ENCODE data around the gene IFIT1. TPM values are rescaled to one million over a fixed set of nuclear protein-coding genes. Genes with fewer than 3 reads are reported as not detected.

Gene IFIT1
- total and polyA plus RNA-seq, 9 of the 15 experiments (the other 6 are each of a cell fraction or from before 2014, with no cell fraction given): 0.03 to 0.40 (median 0.18) TPM

DNA sequence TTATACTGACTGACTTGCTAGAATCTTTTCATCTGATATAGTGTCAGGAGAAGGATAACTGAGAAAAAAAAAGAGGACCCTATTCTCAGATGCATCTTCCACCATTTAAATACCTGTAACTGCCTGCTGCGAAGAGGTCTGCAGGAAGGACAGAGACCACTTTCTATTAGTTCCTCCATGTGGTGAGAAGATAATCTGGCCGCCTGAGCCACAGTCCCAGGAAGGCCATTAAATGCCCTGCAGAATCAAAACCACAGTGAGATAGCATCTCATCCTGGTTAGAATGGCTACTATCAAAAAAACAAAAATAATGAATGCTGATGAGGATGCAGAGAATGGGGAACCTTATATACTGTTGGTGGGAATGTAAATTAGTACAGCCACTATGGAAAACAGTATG lies 34.4 kb upstream of the IFIT1 start (continued):
- TF ChIP-seq FUS (optimal IDR thresholded peaks at IDR 0.05; ENCODE audit: low read depth, low read length) (no peak), TSC22D4 (tag; IDR thresholded peaks at IDR 0.05) (no peak)

DNA sequence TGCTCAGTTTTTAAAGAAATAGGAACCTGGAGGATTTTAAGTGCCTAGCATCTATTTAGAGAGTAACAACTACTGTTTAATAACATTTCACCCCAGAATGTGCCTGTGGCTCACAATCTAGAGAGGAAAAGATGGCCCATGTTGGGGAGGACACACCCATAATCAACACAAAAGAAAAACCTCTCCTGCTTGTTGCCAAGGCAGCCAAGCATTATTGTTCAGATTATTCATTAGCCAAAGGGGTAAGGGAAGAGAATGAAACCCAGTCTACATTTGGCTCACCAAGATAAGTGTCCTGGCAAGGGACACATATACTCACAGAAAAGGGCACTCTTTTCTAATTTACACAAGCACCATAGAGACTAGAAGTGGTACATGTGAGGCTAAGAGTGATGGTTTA lies 32.3 kb upstream of the IFIT1 start:
- ATAC-seq (no peak), DNase-seq (ENCODE audit: extremely low read depth in 1 of 4, low spot score in 3 of 4) (no peak), FAIRE-seq (no peak)
- H3K79me2 ChIP-seq (ENCODE audit: control insufficient read depth, insufficient read depth, low read length): no peaks in the 10 kb centered on the region
- H3K9me1 ChIP-seq (ENCODE audit: control insufficient read depth, insufficient read depth, low read length): no peaks in the 10 kb centered on the region
- no peaks in the 10 kb centered on the region for H3K36me3 ChIP-seq (ENCODE audit: control insufficient read depth, insufficient read depth, low read length)
- no peak overlapping the region for H2AFZ ChIP-seq (ENCODE audit: low read depth, low read length)
- no peak overlapping the region for H3K9ac ChIP-seq (ENCODE audit: insufficient read depth in 1 of 2, low read depth in 2 of 2, low read length in 2 of 2)
- no peaks in the 10 kb centered on the region for H4K20me1 ChIP-seq (replicated peaks; ENCODE audit: control insufficient read depth, insufficient read depth, low read length)
- H3K4me2 ChIP-seq (ENCODE audit: insufficient read depth, low read length): no peak overlapping the region
- no peaks in the 10 kb centered on the region for H3K9me3 ChIP-seq (replicated peaks; ENCODE audit: control insufficient read depth, insufficient read depth, low read depth, low read length)
- intact Hi-C loops (cut with micrococcal nuclease): no loop called here
- H3K4me3 ChIP-seq: no peak overlapping the region
- no peaks in the 10 kb centered on the region for H3K27me3 ChIP-seq (ENCODE audit: control insufficient read depth in 2 of 2, insufficient read depth in 2 of 2, low read length in 2 of 2)
- peaks cover 0 to 16% of the 10 kb centered on the region in 2 experiments; a peak in 3 of 5 replicates for H3K4me1 ChIP-seq (replicated peaks in 1 of 2; ENCODE audit: control insufficient read depth in 2 of 2, insufficient read depth in 2 of 2, low read length in 2 of 2)
- H3K27ac ChIP-seq (ENCODE audit: extremely low read depth, low read depth, low read length): no peak overlapping the region
- TF ChIP-seq, protein P1, sequence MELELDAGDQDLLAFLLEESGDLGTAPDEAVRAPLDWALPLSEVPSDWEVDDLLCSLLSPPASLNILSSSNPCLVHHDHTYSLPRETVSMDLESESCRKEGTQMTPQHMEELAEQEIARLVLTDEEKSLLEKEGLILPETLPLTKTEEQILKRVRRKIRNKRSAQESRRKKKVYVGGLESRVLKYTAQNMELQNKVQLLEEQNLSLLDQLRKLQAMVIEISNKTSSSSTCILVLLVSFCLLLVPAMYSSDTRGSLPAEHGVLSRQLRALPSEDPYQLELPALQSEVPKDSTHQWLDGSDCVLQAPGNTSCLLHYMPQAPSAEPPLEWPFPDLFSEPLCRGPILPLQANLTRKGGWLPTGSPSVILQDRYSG (tag; conservative IDR thresholded peaks at IDR 0.05; ENCODE audit: low read depth): no peak
- ChIA-PET CTCF (ENCODE audit: low intra/inter-chr PET ratio) (no interaction called here), POLR2A (no interaction called here)
- in situ Hi-C loops (cut with MboI): no loop called here
- BruUV-seq (replicated peaks): no TSS peak

DNA sequence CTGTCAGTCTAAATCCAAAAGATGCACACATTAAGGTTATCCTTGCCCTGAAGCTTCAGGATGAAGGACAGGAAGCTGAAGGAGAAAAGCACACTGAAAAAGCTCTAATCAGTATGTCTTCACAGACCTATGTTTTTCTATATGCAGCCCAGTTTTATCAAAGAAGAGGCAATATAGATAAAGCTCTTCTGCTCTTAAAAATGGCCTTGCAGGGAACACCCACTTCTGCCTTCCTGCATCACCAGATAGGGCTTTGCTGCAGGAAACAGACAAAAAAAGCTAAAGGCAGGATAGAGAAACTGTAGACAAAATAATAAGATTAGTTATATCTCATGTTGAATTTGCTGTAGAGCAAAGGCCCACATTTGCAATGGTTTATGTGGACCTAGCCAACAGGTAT lies 29.5 kb upstream of the IFIT1 start:
- CTCF ChIA-PET (ENCODE audit: low intra/inter-chr PET ratio): no interaction called here
- Histone ChIP-seq H2AFZ (ENCODE audit: low read depth, low read length) (no peak overlapping the region), H3K4me2 (ENCODE audit: insufficient read depth, low read length) (no peak overlapping the region; the same call in 1 of the 2 replicates), H3K4me1 (replicated peaks in 1 of 2; ENCODE audit: control insufficient read depth in 2 of 2, insufficient read depth in 2 of 2, low read length in 2 of 2) (peaks cover 0 to 14% of the 10 kb centered on the region in 2 experiments; a peak in 3 of 5 replicates), H3K4me3 (no peak overlapping the region), H3K9ac (ENCODE audit: insufficient read depth in 1 of 2, low read depth in 2 of 2, low read length in 2 of 2) (no peak overlapping the region), H3K36me3 (ENCODE audit: control insufficient read depth, insufficient read depth, low read length) (no peaks in the 10 kb centered on the region), H3K79me2 (ENCODE audit: control insufficient read depth, insufficient read depth, low read length) (no peaks in the 10 kb centered on the region), H3K27ac (ENCODE audit: extremely low read depth, low read depth, low read length) (peak overlapping the region; percentile 21; the same call in 1 of the 3 replicates), H3K9me1 (ENCODE audit: control insufficient read depth, insufficient read depth, low read length) (no peaks in the 10 kb centered on the region), H4K20me1 (replicated peaks; ENCODE audit: control insufficient read depth, insufficient read depth, low read length) (no peaks in the 10 kb centered on the region), H3K27me3 (ENCODE audit: control insufficient read depth in 2 of 2, insufficient read depth in 2 of 2, low read length in 2 of 2) (no peaks in the 10 kb centered on the region), H3K9me3 (replicated peaks; ENCODE audit: control insufficient read depth, insufficient read depth, low read depth, low read length) (no peaks in the 10 kb centered on the region)
- FAIRE-seq (peak; percentile 75), DNase-seq (ENCODE audit: extremely low read depth in 1 of 4, low spot score in 3 of 4) (peak in 2 of 4 experiments; percentile 22 to 65), ATAC-seq (peak; percentile 59)
- in situ Hi-C loops (cut with MboI) (no loop called here), intact Hi-C loops (cut with micrococcal nuclease) (no loop called here)
- POLR2A ChIA-PET: interaction anchor here (1.8 kb wide), 1 partner anchor 11 kb away, joined by 7 read pairs; no protein-coding TSS in a partner anchor
- no TSS peak for BruUV-seq (replicated peaks)
- TF ChIP-seq, protein P2, sequence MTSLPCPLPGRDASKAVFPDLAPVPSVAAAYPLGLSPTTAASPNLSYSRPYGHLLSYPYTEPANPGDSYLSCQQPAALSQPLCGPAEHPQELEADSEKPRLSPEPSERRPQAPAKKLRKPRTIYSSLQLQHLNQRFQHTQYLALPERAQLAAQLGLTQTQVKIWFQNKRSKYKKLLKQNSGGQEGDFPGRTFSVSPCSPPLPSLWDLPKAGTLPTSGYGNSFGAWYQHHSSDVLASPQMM (CRISPR knock-in tag; IDR thresholded peaks at IDR 0.05): no peak
- no peak for TF ChIP-seq POU5F1 (IDR thresholded peaks at IDR 0.05; ENCODE audit: borderline replicate concordance, low read depth, low read length, partially characterized antibody)
- TF ChIP-seq CTBP1 (IDR thresholded peaks at IDR 0.05; ENCODE audit: borderline replicate concordance): no peak
- no peak for TF ChIP-seq NFATC3 (IDR thresholded peaks at IDR 0.05)
- no peak for TF ChIP-seq CXXC5 (CRISPR knock-in tag; IDR thresholded peaks at IDR 0.05)
- TF ChIP-seq POLR2AphosphoS5 (IDR thresholded peaks at IDR 0.05; ENCODE audit: control insufficient read depth, insufficient read depth, low read depth, low read length): peak; percentile 58; the same call in 1 of the 2 replicates
- no peak for TF ChIP-seq ZBTB1 (CRISPR knock-in tag; IDR thresholded peaks at IDR 0.05; ENCODE audit: borderline replicate concordance, low read depth)
- TF ChIP-seq ZNF311 (CRISPR knock-in tag; IDR thresholded peaks at IDR 0.05): no peak
- no peak for TF ChIP-seq SUPT5H (IDR thresholded peaks at IDR 0.05)
- TF ChIP-seq, protein P3, sequence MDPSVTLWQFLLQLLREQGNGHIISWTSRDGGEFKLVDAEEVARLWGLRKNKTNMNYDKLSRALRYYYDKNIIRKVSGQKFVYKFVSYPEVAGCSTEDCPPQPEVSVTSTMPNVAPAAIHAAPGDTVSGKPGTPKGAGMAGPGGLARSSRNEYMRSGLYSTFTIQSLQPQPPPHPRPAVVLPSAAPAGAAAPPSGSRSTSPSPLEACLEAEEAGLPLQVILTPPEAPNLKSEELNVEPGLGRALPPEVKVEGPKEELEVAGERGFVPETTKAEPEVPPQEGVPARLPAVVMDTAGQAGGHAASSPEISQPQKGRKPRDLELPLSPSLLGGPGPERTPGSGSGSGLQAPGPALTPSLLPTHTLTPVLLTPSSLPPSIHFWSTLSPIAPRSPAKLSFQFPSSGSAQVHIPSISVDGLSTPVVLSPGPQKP (CRISPR knock-in tag; IDR thresholded peaks at IDR 0.05): no peak
- peak in 1 of 2 experiments; percentile 66; a peak in 2 of 4 replicates for TF ChIP-seq TRIM24 (IDR thresholded peaks at IDR 0.05)
